OCI-LY1 (cell line): ENCODE results near the gene TARS2.

ENCODE experiments used
- H2AFZ ChIP-seq: fragments of 200-600 bp; sonication (generic), shearing (Covaris generic); 2 replicates; pipeline ENCODE4 v1.6.0; 2014; ENCODE audit warnings: antibody characterized with exemption, mild to moderate bottlenecking, low read length
- H3F3A ChIP-seq: fragments of 200-600 bp; sonication (generic), shearing (Covaris generic); 2 replicates; pipeline ENCODE4 v1.6.0; 2014; ENCODE audit warnings: mild to moderate bottlenecking, antibody characterized with exemption, low read length, moderate library complexity; ENCODE audit not compliant: insufficient read depth
- H3K27ac ChIP-seq: fragments of 200-600 bp; sonication (generic); 2 replicates; pipeline ENCODE4 v1.5.1; 2014; ENCODE audit warnings: low read length, mixed run types, mild to moderate bottlenecking, low read depth; ENCODE audit not compliant: poor library complexity, severe bottlenecking
- H3K27me3 ChIP-seq: fragments of 200-600 bp; sonication (generic); 2 replicates; pipeline ENCODE4 v1.6.0; 2014; ENCODE audit warnings: antibody characterized with exemption, mild to moderate bottlenecking, low read length, moderate library complexity; ENCODE audit not compliant: insufficient read depth
- H3K36me3 ChIP-seq: fragments of 200-600 bp; sonication (generic); 2 replicates; pipeline ENCODE4 v1.6.1; 2014; ENCODE audit warnings: mild to moderate bottlenecking, antibody characterized with exemption, low read length, moderate library complexity, mixed read lengths; ENCODE audit not compliant: insufficient read depth
- H3K4me1 ChIP-seq: fragments of 200-600 bp; sonication (generic); 2 replicates; pipeline ENCODE4 v1.5.1; 2014; ENCODE audit warnings: mild to moderate bottlenecking, low read length, moderate library complexity; ENCODE audit not compliant: insufficient read depth, severe bottlenecking
- H3K4me2 ChIP-seq: fragments of 200-600 bp; sonication (generic), shearing (Covaris generic); 2 replicates; pipeline ENCODE4 v1.6.1; 2014; ENCODE audit warnings: low read length
- H3K4me3 ChIP-seq: fragments of 200-600 bp; sonication (generic); 2 replicates; pipeline ENCODE4 v1.5.1; 2014; ENCODE audit warnings: low read length, low read depth, mild to moderate bottlenecking, mixed read lengths; ENCODE audit not compliant: poor library complexity, severe bottlenecking
- H3K79me2 ChIP-seq: fragments of 200-600 bp; shearing (Covaris generic); 2 replicates; pipeline ENCODE4 v1.6.1; 2016; ENCODE audit warnings: mixed run types, low read length, mixed read lengths; ENCODE audit not compliant: insufficient read depth
- H3K9ac ChIP-seq: fragments of 200-600 bp; sonication (generic), shearing (Covaris generic); 2 replicates; pipeline ENCODE4 v1.6.1; 2014; ENCODE audit warnings: mild to moderate bottlenecking, low read length, mixed read lengths
- H3K9me2 ChIP-seq: fragments of 200-600 bp; sonication (generic), shearing (Covaris generic); 2 replicates; pipeline ENCODE4 v1.6.1; 2014; ENCODE audit warnings: low read depth, mild to moderate bottlenecking, low read length, mixed read lengths
- H3K9me3 ChIP-seq: fragments of 200-600 bp; shearing (Covaris generic); 2 replicates; pipeline ENCODE4 v1.6.1; 2014; ENCODE audit warnings: low read length, mixed read lengths
- H4K20me1 ChIP-seq: fragments of 200-600 bp; sonication (generic), shearing (Covaris generic); 2 replicates; pipeline ENCODE4 v1.6.0; 2016; ENCODE audit warnings: mild to moderate bottlenecking, low read length; ENCODE audit not compliant: insufficient read depth
- CTCF ChIP-seq: fragments of 200-600 bp; sonication (generic), shearing (Covaris generic); IDR thresholded peaks from 2 replicates; pipeline ENCODE4 v1.5.1; 2017; ENCODE audit warnings: mild to moderate bottlenecking, antibody characterized with exemption, low read length, moderate library complexity, mixed read lengths
- EZH2 ChIP-seq: fragments of 200-600 bp; sonication (generic), shearing (Covaris generic); IDR thresholded peaks from 2 replicates; pipeline ENCODE4 v1.8.0; 2017; ENCODE audit warnings: borderline replicate concordance, mixed run types, mild to moderate bottlenecking, antibody characterized with exemption, low read length, moderate library complexity, mixed read lengths

TARS2 gene

GRCh38 chr1:150484431-150484830, 2.8 kb upstream of the TARS2 start:
- Histone ChIP-seq H3K9me2 (no peaks in the 10 kb centered on the region), H3K9ac (no peak overlapping the region)

GRCh38 chr1:150484861-150485260, 2.4 kb upstream of the TARS2 start:
- Histone ChIP-seq H3F3A (no peaks in the 10 kb centered on the region), H3K79me2 (peaks cover 5% of the 10 kb centered on the region; the same call in 1 of the 2 replicates), H4K20me1 (no peaks in the 10 kb centered on the region), H3K27ac (no peak overlapping the region), H2AFZ (no peak overlapping the region), H3K4me2 (no peak overlapping the region), H3K36me3 (peaks cover 9% of the 10 kb centered on the region; the same call in 1 of the 2 replicates), H3K4me1 (peaks cover 12% of the 10 kb centered on the region), H3K4me3 (no peak overlapping the region), H3K9me2 (no peaks in the 10 kb centered on the region), H3K9me3 (no peaks in the 10 kb centered on the region), H3K9ac (no peak overlapping the region), H3K27me3 (no peaks in the 10 kb centered on the region)
- TF ChIP-seq CTCF = no peak
- TF ChIP-seq EZH2 = no peak

More at GRCh38 chr1:150484431-150484830, 2.8 kb upstream of the TARS2 start:
- no peaks in the 10 kb centered on the region for H4K20me1 ChIP-seq
- no peaks in the 10 kb centered on the region for H3K9me3 ChIP-seq
- H3K4me3 ChIP-seq = no peak overlapping the region
- TF ChIP-seq CTCF = no peak
- TF ChIP-seq EZH2 = no peak
- H3K27ac ChIP-seq = no peak overlapping the region
- H3F3A ChIP-seq = no peaks in the 10 kb centered on the region
- no peak overlapping the region for H2AFZ ChIP-seq
- H3K4me2 ChIP-seq = no peak overlapping the region
- H3K4me1 ChIP-seq = peaks cover 12% of the 10 kb centered on the region
- peaks cover 8% of the 10 kb centered on the region; the same call in 1 of the 2 replicates for H3K36me3 ChIP-seq
- H3K27me3 ChIP-seq = no peaks in the 10 kb centered on the region
- H3K79me2 ChIP-seq = peaks cover 5% of the 10 kb centered on the region; the same call in 1 of the 2 replicates

- Histone ChIP-seq H3K27ac (peak overlapping the region; percentile 31), H2AFZ (peak overlapping the region; percentile 77; the same call in 1 of the 2 replicates), H3K36me3 (peaks cover 29% of the 10 kb centered on the region), H3K27me3 (no peaks in the 10 kb centered on the region), H3K4me1 (peaks cover 12% of the 10 kb centered on the region), H3F3A (no peaks in the 10 kb centered on the region), H3K9ac (peak overlapping the region; percentile 98), H4K20me1 (no peaks in the 10 kb centered on the region), H3K4me3 (peak overlapping the region; percentile 98), H3K4me2 (peak overlapping the region; percentile 90), H3K79me2 (peaks cover 5% of the 10 kb centered on the region; the same call in 1 of the 2 replicates), H3K9me3 (no peaks in the 10 kb centered on the region), H3K9me2 (no peaks in the 10 kb centered on the region)
- TF ChIP-seq CTCF = no peak
- TF ChIP-seq EZH2 = no peak
Observed at GRCh38 chr1:150487763-150488115, 520 bp downstream of the TARS2 start.
